PC-3 (cell line): ENCODE results near the gene SLC30A3. TPM values are rescaled to one million over a fixed set of nuclear protein-coding genes. Genes with fewer than 3 reads are reported as not detected.

Source experiments
- ATAC-seq: fragments of 200-7000 bp; cut with Tn5 transposase; 2 replicates; pipeline ENCODE4 v1.9.1; 2020; ENCODE audit warnings: mild to moderate bottlenecking, moderate library complexity
- BruUV-seq: library from RNA; stranded (reverse); fragments of 400-500 nt; replicated peaks from 2 replicates; lab custom pipeline; 2021; lab: Mats Ljungman, UMichigan
- CTCF ChIA-PET: fragments of 300-600 bp; sonication (Branson Sonifier 250); formaldehyde crosslinking; loops from one replicate; lab custom pipeline; 2022; ENCODE audit warnings: antibody characterized with exemption; lab: Charles Lee
- POLR2A ChIA-PET: fragments of 300-600 bp; sonication (Branson Sonifier 250); formaldehyde crosslinking; loops from one replicate; lab custom pipeline; 2022; ENCODE audit warnings: antibody characterized with exemption; ENCODE audit not compliant: unreplicated experiment; lab: Charles Lee
- DNase-seq: peaks from one replicate; pipeline ENCODE4 v3.0.0-alpha.2; 2015
- H2AFZ ChIP-seq: fragments of 300-600 bp; sonication (generic); 2 replicates; pipeline ENCODE4 v1.6.0; 2016; ENCODE audit warnings: antibody characterized with exemption, low read length
- H3F3A ChIP-seq: fragments of 300-600 bp; sonication (generic); one replicate; pipeline ENCODE4 v1.6.0; 2017; ENCODE audit warnings: antibody characterized with exemption, low read length, control low read depth, mild to moderate bottlenecking; ENCODE audit not compliant: unreplicated experiment
- H3K27ac ChIP-seq: fragments of 300-600 bp; sonication (generic); 2 replicates; pipeline ENCODE4 v1.5.1; 2016; ENCODE audit warnings: mild to moderate bottlenecking, low read length
- H3K27me3 ChIP-seq: fragments of 300-600 bp; sonication (generic); 2 replicates; pipeline ENCODE4 v1.6.1; 2016; ENCODE audit warnings: low read length, mixed read lengths
- H3K36me3 ChIP-seq: fragments of 300-600 bp; sonication (generic); 2 replicates; pipeline ENCODE4 v1.6.1; 2016; ENCODE audit warnings: low read depth, mixed run types, low read length, mixed read lengths
- H3K4me1 ChIP-seq: fragments of 300-600 bp; sonication (generic); 2 replicates; pipeline ENCODE4 v1.5.1; 2016; ENCODE audit warnings: low read length; ENCODE audit not compliant: insufficient read depth
- H3K4me2 ChIP-seq: fragments of 300-600 bp; sonication (generic); 2 replicates; pipeline ENCODE4 v1.6.0; 2016; ENCODE audit warnings: low read length
- H3K4me3 ChIP-seq: fragments of 300-600 bp; sonication (generic); 2 replicates; pipeline ENCODE4 v1.5.1; 2016; ENCODE audit warnings: mild to moderate bottlenecking, low read length, mixed read lengths
- H3K79me2 ChIP-seq: fragments of 300-600 bp; sonication (generic); 2 replicates; pipeline ENCODE4 v1.6.1; 2017; ENCODE audit warnings: low read length, mixed read lengths
- H3K9ac ChIP-seq: fragments of 300-600 bp; sonication (generic); 2 replicates; pipeline ENCODE4 v1.6.0; 2016; ENCODE audit warnings: mild to moderate bottlenecking, low read length
- H3K9me2 ChIP-seq: fragments of 300-600 bp; sonication (generic); replicated peaks from 2 replicates; pipeline ENCODE4 v1.6.1; 2016; ENCODE audit warnings: mixed run types, low read length, mixed read lengths
- H3K9me3 ChIP-seq: fragments of 300-600 bp; sonication (generic); 2 replicates; pipeline ENCODE4 v1.6.1; 2016; ENCODE audit warnings: low read length, mixed read lengths
- H4K20me1 ChIP-seq: fragments of 300-600 bp; sonication (generic); 2 replicates; pipeline ENCODE4 v1.6.1; 2016; ENCODE audit warnings: low read length, mixed read lengths
- CTCF ChIP-seq: fragments of 300-600 bp; sonication (generic); conservative IDR thresholded peaks from 2 replicates; pipeline ENCODE4 v1.5.1; 2017; ENCODE audit warnings: antibody characterized with exemption, low read depth, mild to moderate bottlenecking, low read length
- EZH2 ChIP-seq: fragments of 300-600 bp; sonication (generic); IDR thresholded peaks from one replicate; pipeline ENCODE4 v1.6.1; 2017; ENCODE audit warnings: antibody characterized with exemption, mild to moderate bottlenecking, low read length; ENCODE audit not compliant: unreplicated experiment
- EZH2phosphoT487 ChIP-seq: fragments of 300-600 bp; sonication (generic); IDR thresholded peaks from 2 replicates; pipeline ENCODE4 v1.6.1; 2018; ENCODE audit warnings: mild to moderate bottlenecking, antibody characterized with exemption, low read length, borderline replicate concordance
- intact Hi-C: fragments of 100-400 bp; cut with micrococcal nuclease; formaldehyde crosslinking; loops from 2 replicates; pipeline ENCODE4 v1.9.0; 2023
- total RNA-seq: library from RNA; depleted of rRNA; stranded (reverse); fragments of >200 nt; gene quantifications from 2 replicates; pipeline ENCODE4 v1.2.3, GENCODE V29; 2014

The SLC30A3 gene
- total RNA-seq, 1 experiment from 2014 or later: 0.36 TPM

- DNase-seq: no peak
- TF ChIP-seq CTCF (no peak), EZH2phosphoT487 (no peak), EZH2 (no peak)
- intact Hi-C loops: no loop called here
- Histone ChIP-seq H3K4me3 (no peak overlapping the region), H3F3A (no peaks in the 10 kb centered on the region), H4K20me1 (no peaks in the 10 kb centered on the region), H3K9me2 (no peaks in the 10 kb centered on the region), H3K4me2 (no peak overlapping the region), H3K9me3 (no peaks in the 10 kb centered on the region), H3K9ac (no peak overlapping the region), H3K27me3 (no peaks in the 10 kb centered on the region), H2AFZ (no peak overlapping the region), H3K27ac (no peak overlapping the region), H3K36me3 (peaks cover 51% of the 10 kb centered on the region), H3K4me1 (no peaks in the 10 kb centered on the region), H3K79me2 (no peaks in the 10 kb centered on the region)
- ChIA-PET CTCF (no interaction called here), POLR2A (no interaction called here)
- no peak for ATAC-seq
- no TSS peak for BruUV-seq
Observed at GRCh38 chr2:27243391-27244130, 19.3 kb downstream of the SLC30A3 start.

GRCh38 chr2:27242614-27242951 lies 20.3 kb downstream of the SLC30A3 start:
- no peak overlapping the region for H3K9ac ChIP-seq
- no peak overlapping the region for H3K27ac ChIP-seq
- CTCF ChIA-PET: no interaction called here
- no peaks in the 10 kb centered on the region for H3K9me3 ChIP-seq
- H3K4me3 ChIP-seq: no peak overlapping the region
- H2AFZ ChIP-seq: no peak overlapping the region
- H3K36me3 ChIP-seq: peaks cover 60% of the 10 kb centered on the region
- H4K20me1 ChIP-seq: no peaks in the 10 kb centered on the region
- ATAC-seq (no peak), DNase-seq (no peak)
- H3K27me3 ChIP-seq: no peaks in the 10 kb centered on the region
- TF ChIP-seq CTCF (no peak), EZH2phosphoT487 (no peak)
- H3K4me2 ChIP-seq: no peak overlapping the region
- intact Hi-C loops: no loop called here
- BruUV-seq: no TSS peak
- POLR2A ChIA-PET: no interaction called here
- no peaks in the 10 kb centered on the region for H3K9me2 ChIP-seq
- no peaks in the 10 kb centered on the region for H3F3A ChIP-seq
- H3K79me2 ChIP-seq: no peaks in the 10 kb centered on the region
- H3K4me1 ChIP-seq: no peaks in the 10 kb centered on the region

GRCh38 chr2:27241761-27242613 lies 20.9 kb downstream of the SLC30A3 start:
- ChIA-PET POLR2A (no interaction called here), CTCF (no interaction called here)
- H4K20me1 ChIP-seq: no peaks in the 10 kb centered on the region
- no peak overlapping the region for H3K4me2 ChIP-seq
- H3K36me3 ChIP-seq: peaks cover 65% of the 10 kb centered on the region
- H3K27me3 ChIP-seq: no peaks in the 10 kb centered on the region
- H3K4me3 ChIP-seq: no peak overlapping the region
- DNase-seq (no peak), ATAC-seq (no peak)
- H3K9ac ChIP-seq: no peak overlapping the region
- no peaks in the 10 kb centered on the region for H3K9me3 ChIP-seq
- no peaks in the 10 kb centered on the region for H3K9me2 ChIP-seq
- H2AFZ ChIP-seq: no peak overlapping the region
- H3F3A ChIP-seq: no peaks in the 10 kb centered on the region
- H3K79me2 ChIP-seq: no peaks in the 10 kb centered on the region
- H3K4me1 ChIP-seq: no peaks in the 10 kb centered on the region
- H3K27ac ChIP-seq: no peak overlapping the region
- intact Hi-C loops: no loop called here
- TF ChIP-seq EZH2phosphoT487 (no peak), CTCF (no peak), EZH2 (no peak)
- BruUV-seq: no TSS peak
